Heart left ventricle (tissue), 13 donors: ENCODE measurements around the gene ATRNL1.
"Not testable (repeated sequence)": the region's sequence is repeated elsewhere in the genome, so short reads cannot be mapped to it uniquely, and the experiment has no call there.

Experiments used
- POLR2A ChIP-seq, 2 donors: fragments of 450-650 bp; IDR thresholded peaks; one replicate each; pipeline ENCODE4 v1.6.1; 2017; ENCODE audit warnings: antibody characterized with exemption in 2 of 2, mild to moderate bottlenecking in 2 of 2, moderate library complexity in 2 of 2
- TF ChIP-seq, protein P1 (sequence below), 12 donors: fragments of 200-600 bp; sonication (generic) in 4 of 12; IDR thresholded peaks; one replicate each; pipeline versions ENCODE4 v1.5.0 to v1.8.0; 2018 to 2022; ENCODE audit warnings: antibody characterized with exemption in 12 of 12, mild to moderate bottlenecking in 5 of 12
- donor health status: ischemic (EF 13 %, LVEDD 7.1; RV severe dilation, severe dysfunction).
- donor health status: DM: no; HTN: yes; CAD: no.
- donor health status: DM: no; HTN: no; CAD: no.
- donor health status: ischemic (EF 25% LVEDD 6.9; RV normal size, moderate dysfunction).
- donor health status: ischemic (EF 25% LVEDD 5.7; RV mildly dilated, moderate dysfunction).
- donor health status: ischemic (EF 35%, LVEDD 5.7; RV mildly dilated, moderate dysfunction).
- donor health status: nonischemic (EF 11% LVEDD 7.7; RV severe dilation, severe dysfunction).
- donor health status: DM: yes; HTN: yes; CAD: no.
- donor health status: PGD.
- donor health status: ischemic (EF 29% LVEDD 5.4; RV normal size, mild dysfunction).
- donor health status: nonischemic (EF 23%, LVEDD 6.1; RV moderate dilation, normal function).

DNA sequence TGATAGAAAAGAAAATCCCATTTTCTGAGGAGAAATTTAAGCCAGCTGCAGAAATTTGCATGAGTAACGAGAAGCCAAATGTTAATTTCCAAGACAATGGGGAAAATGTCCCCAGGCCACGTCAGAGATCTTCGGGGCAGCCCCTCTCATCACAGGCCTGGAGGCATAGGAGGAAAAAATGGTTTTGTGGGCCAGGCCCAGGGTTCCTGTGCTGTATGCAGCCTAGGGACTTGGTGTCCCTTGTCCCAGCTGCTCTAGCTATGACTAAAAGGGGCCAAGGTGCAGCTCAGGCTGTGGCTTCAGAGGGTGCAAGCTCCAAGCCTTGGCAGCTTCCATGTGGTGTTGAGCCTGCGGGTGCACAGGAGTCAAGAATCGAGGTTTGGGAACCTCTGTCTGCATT, 12.2 kb downstream of the ATRNL1 start:
- TF ChIP-seq, protein P1, sequence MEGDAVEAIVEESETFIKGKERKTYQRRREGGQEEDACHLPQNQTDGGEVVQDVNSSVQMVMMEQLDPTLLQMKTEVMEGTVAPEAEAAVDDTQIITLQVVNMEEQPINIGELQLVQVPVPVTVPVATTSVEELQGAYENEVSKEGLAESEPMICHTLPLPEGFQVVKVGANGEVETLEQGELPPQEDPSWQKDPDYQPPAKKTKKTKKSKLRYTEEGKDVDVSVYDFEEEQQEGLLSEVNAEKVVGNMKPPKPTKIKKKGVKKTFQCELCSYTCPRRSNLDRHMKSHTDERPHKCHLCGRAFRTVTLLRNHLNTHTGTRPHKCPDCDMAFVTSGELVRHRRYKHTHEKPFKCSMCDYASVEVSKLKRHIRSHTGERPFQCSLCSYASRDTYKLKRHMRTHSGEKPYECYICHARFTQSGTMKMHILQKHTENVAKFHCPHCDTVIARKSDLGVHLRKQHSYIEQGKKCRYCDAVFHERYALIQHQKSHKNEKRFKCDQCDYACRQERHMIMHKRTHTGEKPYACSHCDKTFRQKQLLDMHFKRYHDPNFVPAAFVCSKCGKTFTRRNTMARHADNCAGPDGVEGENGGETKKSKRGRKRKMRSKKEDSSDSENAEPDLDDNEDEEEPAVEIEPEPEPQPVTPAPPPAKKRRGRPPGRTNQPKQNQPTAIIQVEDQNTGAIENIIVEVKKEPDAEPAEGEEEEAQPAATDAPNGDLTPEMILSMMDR (IDR thresholded peaks at IDR 0.05): not testable (repeated sequence)
- TF ChIP-seq POLR2A (IDR thresholded peaks at IDR 0.05): not testable (repeated sequence)
